KMS-11 (cell line): Measurements from ENCODE around the gene ERC2.

Experiments
- H2AFZ ChIP-seq: fragments of 200-600 bp; sonication (generic); 2 replicates; pipeline ENCODE4 v1.6.1; 2016; ENCODE audit warnings: antibody characterized with exemption, mixed run types, low read depth
- H3K27ac ChIP-seq: fragments of 200-600 bp; sonication (generic); 2 replicates; pipeline ENCODE4 v1.6.1; 2016; ENCODE audit warnings: mild to moderate bottlenecking, mixed run types
- H3K27me3 ChIP-seq: fragments of 200-600 bp; sonication (generic); 2 replicates; pipeline ENCODE4 v1.6.1; 2017; ENCODE audit warnings: mild to moderate bottlenecking, low read depth, mixed run types, moderate library complexity; ENCODE audit not compliant: insufficient read depth
- H3K36me3 ChIP-seq: fragments of 200-600 bp; sonication (generic); 2 replicates; pipeline ENCODE4 v1.6.1; 2017; ENCODE audit warnings: mild to moderate bottlenecking, mixed run types; ENCODE audit not compliant: insufficient read depth
- H3K4me1 ChIP-seq: fragments of 200-600 bp; sonication (generic); 2 replicates; pipeline ENCODE4 v1.6.1; 2016; ENCODE audit warnings: mild to moderate bottlenecking, low read depth, mixed run types; ENCODE audit not compliant: poor library complexity, severe bottlenecking
- H3K4me2 ChIP-seq: fragments of 200-600 bp; sonication (generic); 2 replicates; pipeline ENCODE4 v1.7.0; 2016; ENCODE audit warnings: mild to moderate bottlenecking, mixed run types
- H3K4me3 ChIP-seq: fragments of 200-600 bp; sonication (generic); IDR thresholded peaks from 2 replicates; pipeline ENCODE4 v1.6.1; 2017; ENCODE audit warnings: low read depth, low read length, mixed read lengths; ENCODE audit not compliant: insufficient read depth
- H3K79me2 ChIP-seq: fragments of 200-600 bp; sonication (generic); 2 replicates; pipeline ENCODE4 v1.6.1; 2016; ENCODE audit warnings: low read depth, mixed run types; ENCODE audit not compliant: insufficient read depth
- H3K9ac ChIP-seq: fragments of 200-600 bp; sonication (generic); 2 replicates; pipeline ENCODE4 v1.6.1; 2016; ENCODE audit warnings: mild to moderate bottlenecking, mixed run types
- H4K20me1 ChIP-seq: fragments of 200-600 bp; sonication (generic); 2 replicates; pipeline ENCODE4 v1.6.1; 2016; ENCODE audit warnings: mild to moderate bottlenecking, mixed run types; ENCODE audit not compliant: insufficient read depth
- CTCF ChIP-seq: fragments of 200-600 bp; sonication (generic); conservative IDR thresholded peaks from 2 replicates; pipeline ENCODE4 v1.6.1; 2017; ENCODE audit warnings: low read depth, mild to moderate bottlenecking, antibody characterized with exemption, low read length, moderate library complexity, mixed read lengths

ERC2 gene

GRCh38 chr3:55645422-55645821, 822.8 kb downstream of the ERC2 start:
- TF ChIP-seq CTCF: no peak
- Histone ChIP-seq H3K27me3 (no peaks in the 10 kb centered on the region), H2AFZ (no peak overlapping the region)

DNA sequence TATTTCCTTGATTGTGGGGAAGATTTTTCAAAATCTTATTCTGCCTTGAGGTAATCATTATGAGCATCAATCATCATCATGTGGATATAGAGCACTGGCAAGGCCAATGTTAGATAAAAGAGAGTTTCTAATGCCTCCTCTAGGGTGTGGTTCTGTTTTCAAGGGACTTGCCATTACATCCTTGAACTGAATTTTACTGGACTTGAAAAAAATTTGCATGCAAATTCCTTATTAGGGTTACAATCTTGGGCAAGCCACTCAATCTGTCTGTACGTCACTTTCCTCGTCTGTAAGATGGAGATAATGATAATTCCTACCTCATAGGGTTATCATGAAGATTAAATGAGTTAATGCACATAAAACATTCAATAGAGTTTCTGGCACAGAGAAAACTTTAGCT, 825.0 kb downstream of the ERC2 start:
- Histone ChIP-seq H3K9ac (no peak overlapping the region), H3K27ac (no peak overlapping the region), H3K27me3 (no peaks in the 10 kb centered on the region), H3K4me3 (no peak overlapping the region), H4K20me1 (no peaks in the 10 kb centered on the region), H3K36me3 (no peaks in the 10 kb centered on the region), H3K79me2 (no peaks in the 10 kb centered on the region), H3K4me2 (no peak overlapping the region), H3K4me1 (no peaks in the 10 kb centered on the region), H2AFZ (no peak overlapping the region)
- TF ChIP-seq CTCF: no peak

More at GRCh38 chr3:55645422-55645821, 822.8 kb downstream of the ERC2 start:
- H3K9ac ChIP-seq: no peak overlapping the region
- H3K79me2 ChIP-seq: no peaks in the 10 kb centered on the region
- H3K36me3 ChIP-seq: no peaks in the 10 kb centered on the region
- no peaks in the 10 kb centered on the region for H3K4me1 ChIP-seq
- H4K20me1 ChIP-seq: no peaks in the 10 kb centered on the region
- H3K4me2 ChIP-seq: no peak overlapping the region
- no peak overlapping the region for H3K27ac ChIP-seq
- no peak overlapping the region for H3K4me3 ChIP-seq

DNA sequence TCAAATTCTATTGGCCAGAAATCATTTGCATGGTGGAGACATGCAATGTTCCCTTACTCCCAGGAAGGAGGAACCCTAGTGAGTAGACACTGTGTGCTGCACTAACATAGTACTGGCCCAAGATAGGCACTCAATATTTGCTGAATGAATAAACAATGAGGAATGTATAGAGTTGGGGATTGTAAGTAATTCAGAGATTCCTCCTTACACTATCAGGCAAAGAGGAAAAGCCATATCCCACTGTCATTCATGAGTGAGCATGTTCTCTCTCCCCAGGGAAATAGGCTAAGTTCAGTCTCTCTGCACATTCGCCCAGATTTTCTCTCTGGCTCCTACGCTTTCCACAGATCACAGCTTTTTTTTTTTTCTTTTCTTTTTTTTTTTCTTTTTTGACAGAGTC, 826.3 kb downstream of the ERC2 start:
- Histone ChIP-seq H3K9ac (no peak overlapping the region), H3K4me2 (no peak overlapping the region), H4K20me1 (no peaks in the 10 kb centered on the region), H2AFZ (no peak overlapping the region), H3K79me2 (no peaks in the 10 kb centered on the region), H3K27me3 (no peaks in the 10 kb centered on the region), H3K4me3 (no peak overlapping the region), H3K27ac (no peak overlapping the region), H3K4me1 (no peaks in the 10 kb centered on the region), H3K36me3 (no peaks in the 10 kb centered on the region)
- TF ChIP-seq CTCF: no peak

GRCh38 chr3:55639896-55640765, 828.1 kb downstream of the ERC2 start:
- no peaks in the 10 kb centered on the region for H3K4me1 ChIP-seq
- no peak overlapping the region for H3K4me3 ChIP-seq
- no peaks in the 10 kb centered on the region for H3K79me2 ChIP-seq
- no peak overlapping the region for H3K27ac ChIP-seq
- no peak overlapping the region for H2AFZ ChIP-seq
- H3K36me3 ChIP-seq: no peaks in the 10 kb centered on the region
- H3K9ac ChIP-seq: no peak overlapping the region
- H4K20me1 ChIP-seq: no peaks in the 10 kb centered on the region
- TF ChIP-seq CTCF: no peak
- no peak overlapping the region for H3K4me2 ChIP-seq
- no peaks in the 10 kb centered on the region for H3K27me3 ChIP-seq
